Measurements from ENCODE around the gene ACSM2B.
"Not testable (repeated sequence)": the region's sequence is repeated elsewhere in the genome, so short reads cannot be mapped to it uniquely, and the experiment has no call there.

GRCh38 chr16:20595068-20595467, 18.9 kb upstream of the ACSM2B start:
- TF ChIP-seq POLR2AphosphoS5 (IDR thresholded peaks at IDR 0.05); CTCF (IDR thresholded peaks at IDR 0.05; ENCODE audit: poor library complexity, severe bottlenecking); TAF1 (IDR thresholded peaks at IDR 0.05; ENCODE audit: low read depth); RAD21 (conservative IDR thresholded peaks at IDR 0.05); EP300 (conservative IDR thresholded peaks at IDR 0.05; ENCODE audit: poor library complexity, severe bottlenecking); EZH2 (IDR thresholded peaks at IDR 0.05; ENCODE audit: borderline replicate concordance, insufficient read depth, low read length, poor library complexity, severe bottlenecking): not testable (repeated sequence)
- TF ChIP-seq, protein P1, sequence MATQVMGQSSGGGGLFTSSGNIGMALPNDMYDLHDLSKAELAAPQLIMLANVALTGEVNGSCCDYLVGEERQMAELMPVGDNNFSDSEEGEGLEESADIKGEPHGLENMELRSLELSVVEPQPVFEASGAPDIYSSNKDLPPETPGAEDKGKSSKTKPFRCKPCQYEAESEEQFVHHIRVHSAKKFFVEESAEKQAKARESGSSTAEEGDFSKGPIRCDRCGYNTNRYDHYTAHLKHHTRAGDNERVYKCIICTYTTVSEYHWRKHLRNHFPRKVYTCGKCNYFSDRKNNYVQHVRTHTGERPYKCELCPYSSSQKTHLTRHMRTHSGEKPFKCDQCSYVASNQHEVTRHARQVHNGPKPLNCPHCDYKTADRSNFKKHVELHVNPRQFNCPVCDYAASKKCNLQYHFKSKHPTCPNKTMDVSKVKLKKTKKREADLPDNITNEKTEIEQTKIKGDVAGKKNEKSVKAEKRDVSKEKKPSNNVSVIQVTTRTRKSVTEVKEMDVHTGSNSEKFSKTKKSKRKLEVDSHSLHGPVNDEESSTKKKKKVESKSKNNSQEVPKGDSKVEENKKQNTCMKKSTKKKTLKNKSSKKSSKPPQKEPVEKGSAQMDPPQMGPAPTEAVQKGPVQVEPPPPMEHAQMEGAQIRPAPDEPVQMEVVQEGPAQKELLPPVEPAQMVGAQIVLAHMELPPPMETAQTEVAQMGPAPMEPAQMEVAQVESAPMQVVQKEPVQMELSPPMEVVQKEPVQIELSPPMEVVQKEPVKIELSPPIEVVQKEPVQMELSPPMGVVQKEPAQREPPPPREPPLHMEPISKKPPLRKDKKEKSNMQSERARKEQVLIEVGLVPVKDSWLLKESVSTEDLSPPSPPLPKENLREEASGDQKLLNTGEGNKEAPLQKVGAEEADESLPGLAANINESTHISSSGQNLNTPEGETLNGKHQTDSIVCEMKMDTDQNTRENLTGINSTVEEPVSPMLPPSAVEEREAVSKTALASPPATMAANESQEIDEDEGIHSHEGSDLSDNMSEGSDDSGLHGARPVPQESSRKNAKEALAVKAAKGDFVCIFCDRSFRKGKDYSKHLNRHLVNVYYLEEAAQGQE (IDR thresholded peaks at IDR 0.05; ENCODE audit: borderline replicate concordance) = not testable (repeated sequence)
